Measurements from ENCODE around the gene TMEM117. TPM values are rescaled to one million over a fixed set of nuclear protein-coding genes. Genes with fewer than 3 reads are reported as not detected.

TMEM117 gene
- total RNA-seq, 1 donor from 2014 or later = 0.43 TPM

DNA sequence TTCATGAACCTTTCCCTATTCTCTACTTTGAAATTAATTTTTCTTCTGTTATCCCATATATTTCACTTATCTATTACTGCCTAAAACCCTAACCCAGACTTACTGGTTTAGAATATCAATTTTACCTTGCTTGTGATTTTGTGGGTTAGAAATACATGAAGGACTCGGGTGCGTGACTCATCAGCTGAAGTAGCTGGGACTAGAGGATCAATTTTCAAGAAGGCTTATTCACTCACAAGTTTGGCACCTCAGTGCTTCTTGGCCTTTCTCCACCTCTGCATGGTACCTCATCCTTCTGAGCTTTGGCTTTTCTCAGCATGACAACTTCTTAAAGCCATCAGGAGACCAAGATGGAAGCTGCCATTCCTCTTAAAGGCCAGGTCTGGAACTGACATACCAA is 57.8 kb downstream of the TMEM117 start:
- intact Hi-C loops (cut with DNase I) = no loop called here
- H3K27me3 ChIP-seq = no peaks in the 10 kb centered on the region
- no peaks in the 10 kb centered on the region for H3K9me3 ChIP-seq
- H3K27ac ChIP-seq = no peak overlapping the region
- no peak for DNase-seq (ENCODE audit: low spot score in 2 of 2)
- no peak overlapping the region for H3K4me3 ChIP-seq
- TF ChIP-seq, protein P1, sequence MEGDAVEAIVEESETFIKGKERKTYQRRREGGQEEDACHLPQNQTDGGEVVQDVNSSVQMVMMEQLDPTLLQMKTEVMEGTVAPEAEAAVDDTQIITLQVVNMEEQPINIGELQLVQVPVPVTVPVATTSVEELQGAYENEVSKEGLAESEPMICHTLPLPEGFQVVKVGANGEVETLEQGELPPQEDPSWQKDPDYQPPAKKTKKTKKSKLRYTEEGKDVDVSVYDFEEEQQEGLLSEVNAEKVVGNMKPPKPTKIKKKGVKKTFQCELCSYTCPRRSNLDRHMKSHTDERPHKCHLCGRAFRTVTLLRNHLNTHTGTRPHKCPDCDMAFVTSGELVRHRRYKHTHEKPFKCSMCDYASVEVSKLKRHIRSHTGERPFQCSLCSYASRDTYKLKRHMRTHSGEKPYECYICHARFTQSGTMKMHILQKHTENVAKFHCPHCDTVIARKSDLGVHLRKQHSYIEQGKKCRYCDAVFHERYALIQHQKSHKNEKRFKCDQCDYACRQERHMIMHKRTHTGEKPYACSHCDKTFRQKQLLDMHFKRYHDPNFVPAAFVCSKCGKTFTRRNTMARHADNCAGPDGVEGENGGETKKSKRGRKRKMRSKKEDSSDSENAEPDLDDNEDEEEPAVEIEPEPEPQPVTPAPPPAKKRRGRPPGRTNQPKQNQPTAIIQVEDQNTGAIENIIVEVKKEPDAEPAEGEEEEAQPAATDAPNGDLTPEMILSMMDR (IDR thresholded peaks at IDR 0.05) = no peak
- no peaks in the 10 kb centered on the region for H3K4me1 ChIP-seq
- H3K36me3 ChIP-seq = no peaks in the 10 kb centered on the region

DNA sequence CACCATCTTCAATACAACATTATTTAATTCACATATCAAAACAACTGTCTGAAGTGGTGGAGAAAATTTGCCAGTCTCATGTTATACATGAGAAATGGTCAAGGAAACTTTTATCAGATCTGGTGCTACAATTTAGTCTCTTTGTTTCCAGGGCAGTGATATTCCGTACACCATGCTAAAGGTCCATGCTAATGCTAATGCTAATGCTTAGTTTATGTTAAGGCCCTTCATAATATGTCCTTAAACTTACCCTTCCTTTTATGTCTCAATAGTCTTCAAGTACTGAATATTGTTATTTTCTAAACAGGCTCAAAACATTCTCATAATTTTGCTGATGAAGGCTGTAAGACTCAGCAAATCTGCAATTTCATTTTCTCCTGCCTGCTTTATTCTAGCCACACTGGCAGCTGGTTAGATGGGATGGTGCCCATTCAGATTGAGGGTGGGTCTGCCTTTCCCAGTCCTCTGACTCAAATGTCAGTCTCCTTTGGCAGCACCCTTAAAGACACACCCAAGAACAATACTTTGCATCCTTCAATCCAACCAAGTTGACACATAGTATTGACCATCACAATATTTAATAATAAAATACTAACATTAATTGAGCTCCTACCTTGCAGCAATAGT is 59.8 kb downstream of the TMEM117 start:
- Histone ChIP-seq H3K36me3 (no peaks in the 10 kb centered on the region), H3K4me3 (no peak overlapping the region), H3K4me1 (no peaks in the 10 kb centered on the region), H3K9me3 (no peaks in the 10 kb centered on the region), H3K27me3 (no peaks in the 10 kb centered on the region), H3K27ac (no peak overlapping the region)
- TF ChIP-seq, protein P1 (IDR thresholded peaks at IDR 0.05) = no peak
- DNase-seq (ENCODE audit: low spot score in 2 of 2) = no peak
- intact Hi-C loops (cut with DNase I) = no loop called here

DNA sequence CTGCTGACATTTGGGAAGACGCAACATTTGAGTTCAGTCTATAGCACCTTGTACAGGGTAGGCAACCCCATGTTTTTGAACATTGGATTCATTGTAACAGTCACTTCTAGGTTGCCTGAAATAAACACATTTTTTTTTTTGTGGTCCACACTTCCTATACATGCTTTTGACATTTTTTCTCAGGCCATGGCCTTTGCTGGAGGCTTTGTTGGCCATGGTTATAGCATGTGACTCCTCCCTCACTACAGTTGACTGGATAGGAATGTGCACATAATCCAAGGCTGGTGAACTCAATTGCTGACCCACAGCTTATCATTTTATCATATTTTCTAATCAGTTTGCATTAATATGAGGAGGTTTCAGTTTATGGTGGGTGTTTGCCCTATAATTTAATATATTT is 60.6 kb downstream of the TMEM117 start:
- no peak for DNase-seq (ENCODE audit: low spot score in 2 of 2)
- no peaks in the 10 kb centered on the region for H3K9me3 ChIP-seq
- TF ChIP-seq, protein P1 (IDR thresholded peaks at IDR 0.05) = no peak
- no peak overlapping the region for H3K4me3 ChIP-seq
- H3K27ac ChIP-seq = no peak overlapping the region
- no peaks in the 10 kb centered on the region for H3K36me3 ChIP-seq
- intact Hi-C loops (cut with DNase I) = no loop called here
- no peaks in the 10 kb centered on the region for H3K27me3 ChIP-seq
- no peaks in the 10 kb centered on the region for H3K4me1 ChIP-seq

DNA sequence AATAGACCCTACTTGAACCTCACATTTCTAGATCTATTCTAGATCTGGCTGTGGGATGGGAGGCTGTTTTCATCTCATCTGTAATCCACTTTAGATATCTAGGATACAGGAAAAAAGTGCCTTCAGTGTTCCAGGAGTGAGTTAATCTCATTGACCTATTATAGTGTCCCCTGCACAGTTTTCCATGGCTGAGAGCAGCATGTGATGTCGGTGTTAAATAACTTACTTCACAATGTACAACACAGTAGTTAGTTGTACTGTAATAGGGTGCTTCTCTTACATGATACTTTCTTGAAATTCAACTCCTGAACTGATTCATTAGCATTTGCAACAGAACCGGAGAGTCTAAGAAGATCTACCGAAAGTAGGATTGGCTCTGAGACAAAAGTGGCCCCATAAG is 62.6 kb downstream of the TMEM117 start:
- no peak for DNase-seq (ENCODE audit: low spot score in 2 of 2)
- Histone ChIP-seq H3K36me3 (no peaks in the 10 kb centered on the region), H3K4me1 (no peaks in the 10 kb centered on the region), H3K9me3 (no peaks in the 10 kb centered on the region), H3K27ac (no peak overlapping the region), H3K4me3 (no peak overlapping the region), H3K27me3 (no peaks in the 10 kb centered on the region)
- intact Hi-C loops (cut with DNase I) = no loop called here
- TF ChIP-seq, protein P1 (IDR thresholded peaks at IDR 0.05) = no peak

DNA sequence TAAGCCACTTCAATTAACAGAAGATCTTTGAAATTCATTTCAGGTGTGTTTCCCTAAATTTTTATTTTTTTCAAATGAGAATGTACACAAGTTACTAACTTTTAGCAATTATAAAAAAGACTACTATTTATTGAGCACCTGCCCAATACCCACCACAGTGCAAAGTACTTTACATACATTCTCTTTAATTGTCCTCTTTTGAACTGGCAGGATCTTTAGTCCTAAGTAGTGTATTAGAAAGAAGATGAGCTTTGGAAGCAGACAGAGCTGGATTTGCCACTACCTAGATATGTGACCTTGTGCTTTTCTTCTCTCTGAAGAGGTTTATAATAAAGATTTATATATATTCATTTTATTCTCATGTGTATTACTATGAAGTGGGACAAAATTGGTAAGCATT is 63.7 kb downstream of the TMEM117 start:
- DNase-seq (ENCODE audit: low spot score in 2 of 2) = no peak
- Histone ChIP-seq H3K4me1 (no peaks in the 10 kb centered on the region), H3K27me3 (no peaks in the 10 kb centered on the region), H3K9me3 (no peaks in the 10 kb centered on the region), H3K36me3 (no peaks in the 10 kb centered on the region), H3K27ac (no peak overlapping the region), H3K4me3 (no peak overlapping the region)
- TF ChIP-seq, protein P1 (IDR thresholded peaks at IDR 0.05) = no peak
- intact Hi-C loops (cut with DNase I) = no loop called here

DNA sequence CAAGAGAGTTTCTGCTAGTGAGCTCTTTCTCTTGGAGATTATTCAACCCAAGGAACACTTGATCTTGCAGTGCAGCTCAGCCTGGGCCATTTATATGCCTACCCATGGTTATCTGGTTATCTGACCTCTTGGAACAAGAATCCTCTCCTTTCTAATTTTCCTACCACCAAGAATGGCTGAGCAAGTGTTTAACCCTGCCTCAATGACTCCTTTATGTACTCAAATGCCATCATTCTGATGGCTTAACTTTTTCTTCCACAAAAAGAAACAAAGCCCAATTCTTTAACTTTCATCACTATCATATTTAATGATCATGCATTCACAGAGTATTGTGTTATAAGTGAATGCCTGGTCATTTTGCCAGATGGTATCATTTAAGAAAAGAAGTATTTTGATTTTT is 67.8 kb downstream of the TMEM117 start:
- H3K4me1 ChIP-seq = no peaks in the 10 kb centered on the region
- intact Hi-C loops (cut with DNase I) = no loop called here
- H3K27me3 ChIP-seq = no peaks in the 10 kb centered on the region

More for the DNA sequence above, 67.8 kb downstream of the TMEM117 start:
- TF ChIP-seq, protein P1 (IDR thresholded peaks at IDR 0.05) = no peak
- no peaks in the 10 kb centered on the region for H3K36me3 ChIP-seq
- H3K9me3 ChIP-seq = no peaks in the 10 kb centered on the region
- no peak overlapping the region for H3K27ac ChIP-seq
- H3K4me3 ChIP-seq = no peak overlapping the region
- DNase-seq (ENCODE audit: low spot score in 2 of 2) = no peak

Data from ascending aorta (tissue), 2 donors.